HCT116 (cell line): ENCODE data around the gene DHRS7C. TPM values are rescaled to one million over a fixed set of nuclear protein-coding genes. Genes with fewer than 3 reads are reported as not detected.

Source experiments
- ATAC-seq: fragments of 200-7000 bp; cut with Tn5 transposase; 2 replicates; pipeline ENCODE4 v1.9.1; 2020; ENCODE audit warnings: mild to moderate bottlenecking, moderate library complexity
- BruUV-seq: library from RNA; stranded (reverse); fragments of 400-500 nt; replicated peaks from 2 replicates; lab custom pipeline; 2021; lab: Mats Ljungman, UMichigan
- CTCF ChIA-PET: fragments of 300-600 bp; sonication (Branson Sonifier 250); formaldehyde crosslinking; loops from one replicate; lab custom pipeline; 2021; ENCODE audit warnings: antibody characterized with exemption; lab: Charles Lee
- POLR2A ChIA-PET: fragments of 300-600, 350-600 bp; sonication (Branson Sonifier 250); formaldehyde crosslinking; loops from one replicate; lab custom pipeline; 2021; ENCODE audit warnings: antibody characterized with exemption; lab: Charles Lee
- RAD21 ChIA-PET, 2 experiments: fragments of 300-600 bp; sonication (Branson Sonifier 250); formaldehyde crosslinking; loops; one replicate each; lab custom pipeline; 2023; ENCODE audit warnings: low total read pairs in 2 of 2; ENCODE audit not compliant: uncharacterized antibody in 2 of 2, unreplicated experiment in 2 of 2, low non-redundant PET in 1 of 2; lab: Charles Lee
- DNase-seq: peaks from one replicate; pipeline ENCODE4 v3.0.0-alpha.2; 2010; ENCODE audit warnings: low read depth, low spot score
- H2AFZ ChIP-seq: fragments of 200-600 bp; shearing (Covaris generic), sonication (generic); 2 replicates; pipeline ENCODE4 v1.6.1; 2017; ENCODE audit warnings: low read depth, mixed run types, mixed read lengths, antibody characterized with exemption, low read length; ENCODE audit not compliant: poor library complexity, severe bottlenecking
- H3K27ac ChIP-seq: 2 replicates; pipeline ENCODE4 v1.5.1; 2012; ENCODE audit warnings: low read depth, low read length
- H3K27me3 ChIP-seq: fragments of 200-600 bp; sonication (generic); 2 replicates; pipeline ENCODE4 v1.6.1; 2016; ENCODE audit warnings: mixed run types, low read length, mixed read lengths; ENCODE audit not compliant: insufficient read depth
- H3K36me3 ChIP-seq, 2 experiments: fragments of 200-500 bp in 1 of 2; fragments of 200-600 bp in 1 of 2; sonication (Bioruptor generic) in 1 of 2; sonication (generic) in 1 of 2; 2 replicates each; pipeline versions ENCODE4 v1.5.1 to v1.6.1; 2014 to 2016; ENCODE audit warnings: low read length in 2 of 2, inconsistent platforms in 1 of 2, mixed read lengths in 1 of 2, mixed run types in 1 of 2; ENCODE audit not compliant: insufficient read depth in 2 of 2, control insufficient read depth in 1 of 2
- H3K4me1 ChIP-seq, 2 experiments: fragments of 200-600 bp in 1 of 2; sonication (generic) in 1 of 2; 2 replicates each; pipeline versions ENCODE4 v1.5.1 to v1.6.1; 2012 to 2017; ENCODE audit warnings: low read length in 2 of 2, inconsistent platforms in 1 of 2, mild to moderate bottlenecking in 1 of 2, mixed read lengths in 1 of 2, mixed run types in 1 of 2, moderate library complexity in 1 of 2; ENCODE audit not compliant: insufficient read depth in 2 of 2, control insufficient read depth in 1 of 2
- H3K4me2 ChIP-seq: fragments of 200-600 bp; sonication (generic); 2 replicates; pipeline ENCODE4 v1.6.1; 2017; ENCODE audit warnings: mixed run types, low read length, mixed read lengths
- H3K4me3 ChIP-seq, 2 experiments: fragments of 200-600 bp in 1 of 2; sonication (generic) in 1 of 2; replicated peaks in 1 of 2; 2 replicates each; pipeline ENCODE4 v1.5.1; 2011 to 2016; ENCODE audit warnings: low read length in 2 of 2, control low read depth in 1 of 2, low read depth in 1 of 2, mild to moderate bottlenecking in 1 of 2, mixed read lengths in 1 of 2, mixed run types in 1 of 2
- H3K79me2 ChIP-seq: fragments of 200-600 bp; sonication (generic); 2 replicates; pipeline ENCODE4 v1.6.1; 2017; ENCODE audit warnings: mild to moderate bottlenecking, mixed run types, low read length, moderate library complexity, mixed read lengths; ENCODE audit not compliant: insufficient read depth
- H3K9ac ChIP-seq: fragments of 200-600 bp; sonication (generic); 2 replicates; pipeline ENCODE4 v1.6.1; 2016; ENCODE audit warnings: low read length, mixed read lengths
- H3K9me2 ChIP-seq: fragments of 200-600 bp; sonication (generic), shearing (Covaris generic); 2 replicates; pipeline ENCODE4 v1.6.1; 2017; ENCODE audit warnings: mixed run types, mild to moderate bottlenecking, moderate library complexity; ENCODE audit not compliant: insufficient read depth
- H3K9me3 ChIP-seq, 2 experiments: fragments of 200-500 bp in 1 of 2; fragments of 200-600 bp in 1 of 2; sonication (Bioruptor generic) in 1 of 2; sonication (generic) in 1 of 2; 2 replicates each; pipeline ENCODE4 v1.6.1; 2014 to 2017; ENCODE audit warnings: low read length in 2 of 2, mixed read lengths in 2 of 2, inconsistent platforms in 1 of 2, low read depth in 1 of 2, mild to moderate bottlenecking in 1 of 2, mixed run types in 1 of 2, moderate library complexity in 1 of 2; ENCODE audit not compliant: control insufficient read depth in 1 of 2, insufficient read depth in 1 of 2
- H4K20me1 ChIP-seq: fragments of 200-600 bp; sonication (generic), shearing (Covaris generic); 2 replicates; pipeline ENCODE4 v1.6.1; 2017; ENCODE audit warnings: mixed run types, mild to moderate bottlenecking, moderate library complexity; ENCODE audit not compliant: insufficient read depth
- CEBPB ChIP-seq: IDR thresholded peaks from 2 replicates; pipeline ENCODE4 v1.6.1; 2012; ENCODE audit warnings: low read depth
- EGR1 ChIP-seq: IDR thresholded peaks from 2 replicates; pipeline ENCODE4 v1.6.1; 2012; ENCODE audit warnings: low read depth
- FOSL1 ChIP-seq: IDR thresholded peaks from 2 replicates; pipeline ENCODE4 v1.6.1; 2012; ENCODE audit warnings: low read depth
- POLR2A ChIP-seq: IDR thresholded peaks from 2 replicates; pipeline ENCODE4 v1.7.0; 2011; ENCODE audit warnings: borderline replicate concordance; ENCODE audit not compliant: insufficient read depth, insufficient read length; ENCODE audit errors: extremely low read depth
- POLR2AphosphoS5 ChIP-seq: IDR thresholded peaks from 2 replicates; pipeline ENCODE4 v1.6.1; 2011; ENCODE audit warnings: mild to moderate bottlenecking, low read depth, low read length, moderate library complexity
- SRF ChIP-seq: IDR thresholded peaks from 2 replicates; pipeline ENCODE4 v1.6.1; 2012; ENCODE audit warnings: low read depth
- YY1 ChIP-seq: IDR thresholded peaks from 2 replicates; pipeline ENCODE4 v1.6.1; 2011; ENCODE audit warnings: low read length, low read depth, moderate library complexity, mild to moderate bottlenecking; ENCODE audit not compliant: insufficient replicate concordance; ENCODE audit errors: extremely low read depth
- intact Hi-C: fragments of 100-400 bp; cut with micrococcal nuclease; formaldehyde crosslinking; loops from 2 replicates; pipeline ENCODE4 v1.10.0; 2022
- total RNA-seq: library from RNA; stranded (reverse); gene quantifications from one replicate; pipeline ENCODE4 v1.2.1, GENCODE V29; 2021; ENCODE audit not compliant: unreplicated experiment
- TF ChIP-seq, protein P1 (sequence below), 3 experiments: fragments of 200-600 bp in 1 of 3; sonication (generic) in 1 of 3; IDR thresholded peaks in 2 of 3; conservative IDR thresholded peaks in 1 of 3; 2 replicates each; pipeline ENCODE4 v1.5.1; 2012 to 2017; ENCODE audit warnings: low read depth in 2 of 3, low read length in 2 of 3, antibody characterized with exemption in 1 of 3, borderline replicate concordance in 1 of 3, control low read depth in 1 of 3, mild to moderate bottlenecking in 1 of 3, mixed read lengths in 1 of 3, mixed run types in 1 of 3, moderate library complexity in 1 of 3; ENCODE audit not compliant: insufficient read depth in 1 of 3
- TF ChIP-seq, protein P2 (sequence below): IDR thresholded peaks from 2 replicates; pipeline ENCODE4 v1.6.1; 2012

DHRS7C gene
- total RNA-seq, 1 experiment from 2014 or later = not detected

GRCh38 chr17:9806699-9807098 is 15.3 kb upstream of the DHRS7C start:
- CTCF ChIA-PET = no interaction called here

DNA sequence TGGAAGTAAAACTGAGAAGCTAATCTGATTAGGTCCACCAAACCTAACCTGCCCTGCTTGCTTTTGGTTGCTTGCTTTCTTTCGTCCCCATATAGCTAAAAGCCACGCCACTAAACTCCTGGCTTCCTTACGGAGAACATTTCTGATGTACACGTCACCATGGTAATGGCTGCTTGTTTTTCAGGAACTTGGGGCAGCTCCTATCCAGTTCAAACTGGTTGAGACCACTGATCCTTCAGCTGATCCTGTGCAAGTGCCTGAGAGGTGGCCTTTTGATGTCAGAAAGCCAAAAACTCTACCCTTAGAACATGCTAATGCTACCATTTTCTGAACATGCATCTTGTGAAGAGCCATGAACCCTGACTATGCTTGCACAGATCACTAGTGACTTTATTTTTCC is 14.4 kb upstream of the DHRS7C start:
- ChIA-PET CTCF (no interaction called here), POLR2A (no interaction called here), RAD21 (no interaction called here)
- Histone ChIP-seq H3K4me2 (no peak overlapping the region), H3K4me1 (peaks cover 12 to 16% of the 10 kb centered on the region in 2 experiments; a peak in 3 of 4 replicates), H3K4me3 (no peak overlapping the region), H3K27me3 (no peaks in the 10 kb centered on the region), H3K9me3 (no peaks in the 10 kb centered on the region), H3K36me3 (no peaks in the 10 kb centered on the region), H3K9me2 (no peaks in the 10 kb centered on the region), H4K20me1 (no peaks in the 10 kb centered on the region), H2AFZ (no peak overlapping the region), H3K9ac (no peak overlapping the region), H3K79me2 (no peaks in the 10 kb centered on the region), H3K27ac (no peak overlapping the region)
- TF ChIP-seq, protein P1, sequence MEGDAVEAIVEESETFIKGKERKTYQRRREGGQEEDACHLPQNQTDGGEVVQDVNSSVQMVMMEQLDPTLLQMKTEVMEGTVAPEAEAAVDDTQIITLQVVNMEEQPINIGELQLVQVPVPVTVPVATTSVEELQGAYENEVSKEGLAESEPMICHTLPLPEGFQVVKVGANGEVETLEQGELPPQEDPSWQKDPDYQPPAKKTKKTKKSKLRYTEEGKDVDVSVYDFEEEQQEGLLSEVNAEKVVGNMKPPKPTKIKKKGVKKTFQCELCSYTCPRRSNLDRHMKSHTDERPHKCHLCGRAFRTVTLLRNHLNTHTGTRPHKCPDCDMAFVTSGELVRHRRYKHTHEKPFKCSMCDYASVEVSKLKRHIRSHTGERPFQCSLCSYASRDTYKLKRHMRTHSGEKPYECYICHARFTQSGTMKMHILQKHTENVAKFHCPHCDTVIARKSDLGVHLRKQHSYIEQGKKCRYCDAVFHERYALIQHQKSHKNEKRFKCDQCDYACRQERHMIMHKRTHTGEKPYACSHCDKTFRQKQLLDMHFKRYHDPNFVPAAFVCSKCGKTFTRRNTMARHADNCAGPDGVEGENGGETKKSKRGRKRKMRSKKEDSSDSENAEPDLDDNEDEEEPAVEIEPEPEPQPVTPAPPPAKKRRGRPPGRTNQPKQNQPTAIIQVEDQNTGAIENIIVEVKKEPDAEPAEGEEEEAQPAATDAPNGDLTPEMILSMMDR (IDR thresholded peaks at IDR 0.05 in 2 of 3, conservative IDR thresholded peaks at IDR 0.05 in 1 of 3; ENCODE audit: borderline replicate concordance in 1 of 3, insufficient read depth in 1 of 3, low read depth in 2 of 3, low read length in 2 of 3) = no peak
- TF ChIP-seq EGR1 = no peak
- intact Hi-C loops = no loop called here
- DNase-seq = no peak
- ATAC-seq = no peak
- BruUV-seq = no TSS peak

More at GRCh38 chr17:9806699-9807098, 15.3 kb upstream of the DHRS7C start:
- Histone ChIP-seq H3K36me3 (no peaks in the 10 kb centered on the region), H3K4me2 (no peak overlapping the region), H3K27me3 (no peaks in the 10 kb centered on the region), H3K9me2 (no peaks in the 10 kb centered on the region), H3K4me1 (peaks cover 10 to 16% of the 10 kb centered on the region in 2 experiments; a peak in 3 of 4 replicates), H3K9me3 (no peaks in the 10 kb centered on the region), H2AFZ (no peak overlapping the region), H3K4me3 (no peak overlapping the region), H3K9ac (no peak overlapping the region), H4K20me1 (no peaks in the 10 kb centered on the region), H3K27ac (no peak overlapping the region), H3K79me2 (no peaks in the 10 kb centered on the region)
- intact Hi-C loops = no loop called here
- POLR2A ChIA-PET = no interaction called here
- RAD21 ChIA-PET = no interaction called here
- no peak for ATAC-seq
- no peak for DNase-seq
- TF ChIP-seq YY1 (no peak), CEBPB (no peak), POLR2AphosphoS5 (no peak), FOSL1 (no peak), POLR2A (no peak), SRF (no peak)
- TF ChIP-seq, protein P2, sequence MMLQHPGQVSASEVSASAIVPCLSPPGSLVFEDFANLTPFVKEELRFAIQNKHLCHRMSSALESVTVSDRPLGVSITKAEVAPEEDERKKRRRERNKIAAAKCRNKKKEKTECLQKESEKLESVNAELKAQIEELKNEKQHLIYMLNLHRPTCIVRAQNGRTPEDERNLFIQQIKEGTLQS = no peak
- no TSS peak for BruUV-seq
